Measurements from ENCODE around the gene TRAM2. TPM values are rescaled to one million over a fixed set of nuclear protein-coding genes. Genes with fewer than 3 reads are reported as not detected.

TRAM2 gene
- total RNA-seq, 1 experiment from 2014 or later = 21.3 TPM

DNA sequence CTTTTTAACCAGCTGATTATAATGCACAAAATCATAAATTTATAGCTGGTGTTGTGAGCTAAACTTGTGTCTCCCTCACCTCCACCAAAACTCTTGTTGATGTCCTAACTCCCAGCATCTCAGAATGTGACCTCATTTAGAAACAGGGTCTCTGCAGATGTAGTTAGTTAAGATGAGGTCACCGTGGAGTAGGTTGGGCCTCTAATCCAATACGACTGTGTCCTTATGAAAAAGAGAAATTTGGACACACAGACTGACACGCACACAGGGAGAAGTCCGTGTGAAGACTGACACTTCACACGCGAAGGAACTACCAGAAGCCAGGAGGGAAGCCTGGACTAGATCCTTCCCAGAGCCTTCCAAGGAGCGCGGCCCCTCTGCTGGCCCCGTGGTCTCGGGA is 46.5 kb downstream of the TRAM2 start:
- RAD21 ChIA-PET (ENCODE audit: low non-redundant PET in 1 of 2, low total read pairs in 2 of 2, uncharacterized antibody in 2 of 2, unreplicated experiment in 2 of 2) = no interaction called here
- no peak for TF ChIP-seq SIN3A (IDR thresholded peaks at IDR 0.05; ENCODE audit: low read depth)
- TF ChIP-seq RAD21 (IDR thresholded peaks at IDR 0.05; ENCODE audit: low read depth) = no peak
- TF ChIP-seq FOSL1 (IDR thresholded peaks at IDR 0.05; ENCODE audit: low read depth) = no peak
- no peak for TF ChIP-seq SP1 (IDR thresholded peaks at IDR 0.05; ENCODE audit: low read depth)
- POLR2A ChIA-PET = no interaction called here
- ATAC-seq (no peak), DNase-seq (ENCODE audit: low read depth, low spot score) (no peak)
- BruUV-seq (replicated peaks) = no TSS peak
- Histone ChIP-seq H3K4me2 (ENCODE audit: low read length) (no peak overlapping the region), H3K27ac (ENCODE audit: low read depth, low read length) (no peak overlapping the region), H3K9me2 (ENCODE audit: insufficient read depth) (no peaks in the 10 kb centered on the region), H3K36me3 (ENCODE audit: control insufficient read depth in 1 of 2, insufficient read depth in 2 of 2, low read length in 2 of 2) (no peaks in the 10 kb centered on the region), H4K20me1 (ENCODE audit: insufficient read depth) (no peaks in the 10 kb centered on the region), H3K79me2 (ENCODE audit: insufficient read depth, low read length) (no peaks in the 10 kb centered on the region), H3K27me3 (ENCODE audit: insufficient read depth, low read length) (no peaks in the 10 kb centered on the region), H3K4me1 (ENCODE audit: control insufficient read depth in 1 of 2, insufficient read depth in 2 of 2, low read length in 2 of 2) (peaks cover 0 to 6% of the 10 kb centered on the region in 2 experiments; a peak in 1 of 4 replicates), H3K4me3 (replicated peaks in 1 of 2; ENCODE audit: low read depth in 1 of 2, low read length in 2 of 2) (no peak overlapping the region), H3K9ac (ENCODE audit: low read length) (no peak overlapping the region), H2AFZ (ENCODE audit: low read depth, low read length, poor library complexity, severe bottlenecking) (no peak overlapping the region), H3K9me3 (ENCODE audit: control insufficient read depth in 1 of 2, insufficient read depth in 1 of 2, low read depth in 1 of 2, low read length in 2 of 2) (no peaks in the 10 kb centered on the region)
- CTCF ChIA-PET = no interaction called here
- intact Hi-C loops (cut with micrococcal nuclease) = no loop called here

DNA sequence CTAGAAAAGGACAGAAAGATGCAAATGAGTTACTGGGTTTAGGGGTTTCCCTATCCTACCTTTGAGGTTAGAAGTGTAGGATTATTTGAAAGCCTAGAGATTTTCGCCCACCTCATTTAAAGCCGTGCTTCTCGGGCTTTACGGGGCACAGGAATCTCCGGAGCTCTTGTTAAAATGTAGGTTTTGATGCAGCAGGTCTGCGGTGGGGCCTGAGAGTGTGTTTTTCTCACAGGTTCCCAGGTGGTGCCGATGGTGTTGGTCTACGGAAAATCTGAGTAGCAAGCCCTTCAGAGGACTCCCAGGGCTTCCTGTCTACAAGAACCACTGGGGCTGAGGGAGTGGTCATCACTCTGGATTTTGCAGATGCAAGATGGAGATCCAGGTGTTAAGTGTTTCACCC is 47.5 kb downstream of the TRAM2 start:
- intact Hi-C loops (cut with micrococcal nuclease) = no loop called here
- Histone ChIP-seq H3K4me1 (ENCODE audit: control insufficient read depth in 1 of 2, insufficient read depth in 2 of 2, low read length in 2 of 2) (peaks cover 0 to 6% of the 10 kb centered on the region in 2 experiments; a peak in 1 of 4 replicates), H3K36me3 (ENCODE audit: control insufficient read depth in 1 of 2, insufficient read depth in 2 of 2, low read length in 2 of 2) (no peaks in the 10 kb centered on the region), H3K9me2 (ENCODE audit: insufficient read depth) (no peaks in the 10 kb centered on the region), H3K4me2 (ENCODE audit: low read length) (no peak overlapping the region), H4K20me1 (ENCODE audit: insufficient read depth) (no peaks in the 10 kb centered on the region), H3K27ac (ENCODE audit: low read depth, low read length) (no peak overlapping the region), H2AFZ (ENCODE audit: low read depth, low read length, poor library complexity, severe bottlenecking) (no peak overlapping the region), H3K79me2 (ENCODE audit: insufficient read depth, low read length) (no peaks in the 10 kb centered on the region), H3K9ac (ENCODE audit: low read length) (no peak overlapping the region), H3K27me3 (ENCODE audit: insufficient read depth, low read length) (no peaks in the 10 kb centered on the region), H3K9me3 (ENCODE audit: control insufficient read depth in 1 of 2, insufficient read depth in 1 of 2, low read depth in 1 of 2, low read length in 2 of 2) (no peaks in the 10 kb centered on the region), H3K4me3 (replicated peaks in 1 of 2; ENCODE audit: low read depth in 1 of 2, low read length in 2 of 2) (no peak overlapping the region)
- DNase-seq (ENCODE audit: low read depth, low spot score) (no peak), ATAC-seq (no peak)
- BruUV-seq (replicated peaks) = no TSS peak
- CTCF ChIA-PET = no interaction called here
- TF ChIP-seq EGR1 (IDR thresholded peaks at IDR 0.05; ENCODE audit: low read depth) (no peak), CBX3 (IDR thresholded peaks at IDR 0.05; ENCODE audit: low read depth) (no peak), CEBPB (IDR thresholded peaks at IDR 0.05; ENCODE audit: low read depth) (no peak), RAD21 (IDR thresholded peaks at IDR 0.05; ENCODE audit: low read depth) (no peak), EZH2 (IDR thresholded peaks at IDR 0.05) (no peak), SRF (IDR thresholded peaks at IDR 0.05; ENCODE audit: low read depth) (no peak), ELF1 (IDR thresholded peaks at IDR 0.05; ENCODE audit: borderline replicate concordance, low read depth) (no peak), FOSL1 (IDR thresholded peaks at IDR 0.05; ENCODE audit: low read depth) (no peak), POLR2AphosphoS5 (IDR thresholded peaks at IDR 0.05; ENCODE audit: low read depth, low read length) (no peak), ATF3 (IDR thresholded peaks at IDR 0.05) (no peak), SP1 (IDR thresholded peaks at IDR 0.05; ENCODE audit: low read depth) (no peak), MAX (IDR thresholded peaks at IDR 0.05) (no peak)
- TF ChIP-seq, protein P1, sequence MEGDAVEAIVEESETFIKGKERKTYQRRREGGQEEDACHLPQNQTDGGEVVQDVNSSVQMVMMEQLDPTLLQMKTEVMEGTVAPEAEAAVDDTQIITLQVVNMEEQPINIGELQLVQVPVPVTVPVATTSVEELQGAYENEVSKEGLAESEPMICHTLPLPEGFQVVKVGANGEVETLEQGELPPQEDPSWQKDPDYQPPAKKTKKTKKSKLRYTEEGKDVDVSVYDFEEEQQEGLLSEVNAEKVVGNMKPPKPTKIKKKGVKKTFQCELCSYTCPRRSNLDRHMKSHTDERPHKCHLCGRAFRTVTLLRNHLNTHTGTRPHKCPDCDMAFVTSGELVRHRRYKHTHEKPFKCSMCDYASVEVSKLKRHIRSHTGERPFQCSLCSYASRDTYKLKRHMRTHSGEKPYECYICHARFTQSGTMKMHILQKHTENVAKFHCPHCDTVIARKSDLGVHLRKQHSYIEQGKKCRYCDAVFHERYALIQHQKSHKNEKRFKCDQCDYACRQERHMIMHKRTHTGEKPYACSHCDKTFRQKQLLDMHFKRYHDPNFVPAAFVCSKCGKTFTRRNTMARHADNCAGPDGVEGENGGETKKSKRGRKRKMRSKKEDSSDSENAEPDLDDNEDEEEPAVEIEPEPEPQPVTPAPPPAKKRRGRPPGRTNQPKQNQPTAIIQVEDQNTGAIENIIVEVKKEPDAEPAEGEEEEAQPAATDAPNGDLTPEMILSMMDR (IDR thresholded peaks at IDR 0.05 in 2 of 3, conservative IDR thresholded peaks at IDR 0.05 in 1 of 3; ENCODE audit: borderline replicate concordance in 1 of 3, insufficient read depth in 1 of 3, low read depth in 2 of 3, low read length in 2 of 3) = no peak
- RAD21 ChIA-PET (ENCODE audit: low non-redundant PET in 1 of 2, low total read pairs in 2 of 2, uncharacterized antibody in 2 of 2, unreplicated experiment in 2 of 2) = no interaction called here
- POLR2A ChIA-PET = no interaction called here
